ENCODE data around the gene CDC42EP3.
A peak's percentile ranks its signal among the peaks of the same experiment; 100 is the strongest.

The CDC42EP3 gene

GRCh38 chr2:37683921-37684780 is 12.7 kb upstream of the CDC42EP3 start:
- no peak for DNase-seq (ENCODE audit: low read depth in 2 of 2)

- no peak for DNase-seq (ENCODE audit: low read depth in 2 of 2)
These were observed 11.8 kb upstream of the CDC42EP3 start for GRCh38 chr2:37683241-37683640.

- no peak for DNase-seq (ENCODE audit: low read depth in 2 of 2)
These were observed 11.0 kb upstream of the CDC42EP3 start for GRCh38 chr2:37682473-37682872.

- no peak for DNase-seq (ENCODE audit: low read depth in 2 of 2)
These were observed 10.1 kb upstream of the CDC42EP3 start for GRCh38 chr2:37681587-37681986.

DNA sequence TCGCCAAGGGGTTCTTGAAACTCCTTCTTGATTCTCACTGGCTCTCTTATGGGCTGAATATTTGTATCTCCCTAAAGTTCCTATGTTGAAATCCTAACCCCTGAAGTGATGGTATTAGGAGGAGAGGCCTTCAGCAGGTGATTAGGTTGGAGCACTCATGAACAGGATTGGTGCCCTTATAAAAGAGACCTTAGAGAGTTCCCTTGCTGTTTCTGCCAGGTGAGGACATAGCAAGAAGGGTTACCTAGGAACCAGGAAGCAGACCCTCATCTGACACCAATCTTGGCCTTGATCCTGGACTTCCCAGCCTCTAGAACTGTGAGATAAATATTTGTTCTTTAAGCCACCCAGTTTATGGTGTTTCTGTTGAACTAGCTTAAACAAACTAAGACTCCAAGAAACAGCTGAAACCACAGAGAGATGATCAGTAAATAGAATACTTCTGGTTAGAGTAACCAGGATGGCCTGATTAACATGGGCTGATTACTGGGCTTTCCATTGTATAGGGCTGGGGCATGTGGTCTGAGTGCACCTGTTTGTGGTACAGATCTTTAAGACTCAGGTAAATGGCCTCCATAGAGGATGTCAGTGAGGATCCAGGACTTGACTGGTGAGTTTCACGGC is 7.7 kb upstream of the CDC42EP3 start:
- DNase-seq (ENCODE audit: low read depth in 2 of 2): no peak

DNA sequence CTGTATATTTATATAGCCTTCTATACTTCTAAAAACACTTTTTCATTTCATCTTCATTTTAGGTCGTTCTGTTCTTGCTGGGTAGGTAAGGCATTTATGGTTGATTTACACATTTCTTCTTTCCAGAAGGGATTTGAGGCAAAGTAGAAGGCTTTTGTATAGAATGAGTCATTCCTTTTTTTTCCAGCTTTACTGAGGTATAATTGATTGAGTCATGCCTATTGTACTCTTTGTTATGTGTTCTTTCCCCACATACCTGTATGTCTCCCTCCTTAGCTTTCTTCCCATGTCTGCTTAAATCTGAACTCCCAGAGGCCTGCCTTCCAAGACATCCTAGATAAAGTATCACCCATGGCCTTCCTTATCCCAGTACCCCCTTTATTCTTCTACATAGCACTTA is 4.8 kb upstream of the CDC42EP3 start:
- no peak for DNase-seq (ENCODE audit: low read depth in 2 of 2)

DNA sequence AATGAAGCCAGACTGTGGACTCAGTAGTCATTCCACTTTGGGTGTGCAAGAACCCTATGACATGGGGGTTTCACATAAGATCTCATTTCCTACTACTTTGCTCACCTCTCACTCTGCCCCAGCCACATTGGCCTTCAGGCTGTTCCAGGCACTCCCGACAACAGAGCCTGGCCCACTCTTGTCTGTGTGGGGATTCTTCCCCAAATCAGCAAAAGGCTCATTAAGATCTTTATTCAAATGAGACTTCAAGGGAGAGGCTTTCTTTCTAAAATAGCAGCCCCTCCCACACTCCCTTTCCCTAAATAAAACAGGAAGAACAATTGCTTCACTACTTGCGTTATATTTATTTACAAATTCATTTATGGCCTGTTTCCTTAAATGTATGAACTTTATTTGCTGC is 3.5 kb upstream of the CDC42EP3 start:
- no peak for DNase-seq (ENCODE audit: low read depth in 2 of 2)

- no peak for DNase-seq (ENCODE audit: low read depth in 2 of 2)
These were observed 1.4 kb upstream of the CDC42EP3 start for GRCh38 chr2:37672870-37673184.

DNA sequence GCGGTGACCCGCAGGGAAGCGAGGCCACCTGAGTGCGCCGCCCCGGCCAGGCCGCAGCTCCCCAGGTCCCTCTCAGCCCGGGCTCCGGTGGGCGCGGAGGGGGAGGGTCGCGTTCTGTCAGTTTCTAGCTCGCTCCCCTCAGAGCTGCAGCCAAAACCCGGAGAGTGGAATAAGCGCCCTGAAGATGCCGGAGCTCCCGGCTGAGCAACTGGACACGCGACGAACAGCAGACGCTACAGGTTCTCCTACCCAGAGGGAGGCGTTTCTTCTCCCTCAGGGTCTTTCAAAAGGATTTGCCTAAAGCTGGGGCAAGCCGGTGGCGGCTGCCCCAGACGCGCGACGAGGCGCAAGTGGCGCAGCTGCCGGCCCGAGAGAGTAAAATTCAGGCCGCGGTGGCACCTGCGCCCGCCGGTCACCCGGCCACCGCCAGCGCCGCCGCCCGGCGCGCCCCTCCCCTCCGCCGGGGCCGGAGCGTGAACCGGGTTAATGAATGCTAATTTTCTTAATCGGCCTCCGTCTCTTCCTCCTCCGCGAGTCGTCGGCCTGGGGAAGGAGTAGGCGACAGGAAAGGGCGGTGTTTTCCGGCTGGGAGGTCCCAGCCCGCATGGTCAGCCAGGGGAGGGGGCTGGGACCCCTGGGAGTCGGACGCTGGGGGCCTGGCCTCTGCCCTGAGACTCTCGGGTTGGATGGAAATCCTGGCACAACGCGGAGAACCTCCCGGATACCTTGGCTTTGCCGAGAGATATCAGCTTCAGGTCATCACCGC is 845 bp upstream of the CDC42EP3 start:
- DNase-seq (ENCODE audit: low read depth in 2 of 2): peak; percentile 50 to 54

GRCh38 chr2:37671816-37672103 is 318 bp upstream of the CDC42EP3 start:
- peak in 1 of 2 donors; percentile 18 for DNase-seq (ENCODE audit: low read depth in 2 of 2)

DNA sequence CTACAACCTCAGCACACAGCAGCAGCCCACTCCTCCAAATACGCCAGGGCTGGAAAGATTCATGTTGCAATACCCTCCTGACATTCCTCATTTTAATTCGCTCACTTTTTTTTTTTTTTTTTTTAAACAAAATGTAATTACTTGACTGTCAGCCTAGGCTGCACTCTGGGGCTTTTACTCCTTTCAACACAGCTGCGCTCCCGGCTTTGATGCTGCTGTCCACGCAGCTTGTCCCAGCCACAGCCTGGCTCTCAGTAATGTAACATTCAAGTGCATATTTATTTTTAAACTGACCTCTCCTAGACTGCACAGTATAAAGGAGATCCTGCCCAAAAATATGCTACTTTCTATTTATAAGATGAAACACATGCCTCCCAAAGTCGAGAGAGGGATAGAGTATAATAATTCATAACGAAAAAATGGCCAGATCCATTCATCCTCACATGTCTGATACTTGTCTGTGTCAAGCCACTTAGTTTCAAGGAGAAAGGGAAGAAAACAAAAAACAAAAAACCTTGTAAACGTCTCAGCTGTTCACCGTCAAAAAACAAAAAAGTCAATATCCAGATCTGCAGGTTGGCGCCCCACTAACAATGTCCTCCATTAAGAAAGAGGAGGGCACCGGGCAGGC is 949 bp downstream of the CDC42EP3 start:
- no peak for DNase-seq (ENCODE audit: low read depth in 2 of 2)

GRCh38 chr2:37669446-37669845 is 2.0 kb downstream of the CDC42EP3 start:
- no peak for DNase-seq (ENCODE audit: low read depth in 2 of 2)

- no peak for DNase-seq (ENCODE audit: low read depth in 2 of 2)
These were observed 3.7 kb downstream of the CDC42EP3 start for GRCh38 chr2:37667704-37668103.

GRCh38 chr2:37666772-37667171 is 4.7 kb downstream of the CDC42EP3 start:
- no peak for DNase-seq (ENCODE audit: low read depth in 2 of 2)

DNA sequence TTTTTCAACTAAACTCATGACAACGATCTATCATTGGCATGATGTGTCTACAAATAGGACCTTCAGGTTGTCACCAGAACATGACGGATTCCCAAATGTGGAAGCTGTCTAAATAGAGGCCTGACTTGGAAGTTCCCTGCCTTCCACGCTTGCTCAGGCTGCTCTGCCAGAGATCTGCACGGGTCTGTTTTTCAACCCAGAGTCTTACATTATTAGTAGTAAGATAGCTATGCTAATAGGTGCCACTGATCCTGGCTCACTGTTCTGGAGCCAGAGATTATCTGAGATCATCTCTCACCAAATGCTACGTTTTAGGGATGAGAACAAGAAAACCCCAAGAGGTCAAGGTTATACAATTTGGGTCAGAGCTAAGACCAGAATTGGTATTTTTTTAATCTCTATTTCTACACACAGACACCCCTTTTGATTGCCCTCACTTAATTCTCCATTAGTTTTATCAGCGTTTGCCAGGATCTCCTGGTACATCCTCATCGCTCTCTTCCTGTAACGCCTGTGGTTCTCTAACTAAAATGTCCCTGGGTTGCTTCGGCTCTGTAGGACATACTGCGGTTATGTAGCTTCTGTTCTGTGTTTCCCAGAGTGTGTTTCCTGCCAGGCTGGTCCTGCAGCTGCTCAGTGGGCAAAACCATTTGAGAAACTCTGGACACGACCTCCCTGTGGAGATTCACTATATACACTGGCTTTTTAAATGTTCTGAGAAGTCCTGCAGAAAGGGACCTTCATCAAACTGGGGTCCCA is 5.7 kb downstream of the CDC42EP3 start:
- no peak for DNase-seq (ENCODE audit: low read depth in 2 of 2)

GRCh38 chr2:37665043-37665442 is 6.4 kb downstream of the CDC42EP3 start:
- no peak for DNase-seq (ENCODE audit: low read depth in 2 of 2)

DNA sequence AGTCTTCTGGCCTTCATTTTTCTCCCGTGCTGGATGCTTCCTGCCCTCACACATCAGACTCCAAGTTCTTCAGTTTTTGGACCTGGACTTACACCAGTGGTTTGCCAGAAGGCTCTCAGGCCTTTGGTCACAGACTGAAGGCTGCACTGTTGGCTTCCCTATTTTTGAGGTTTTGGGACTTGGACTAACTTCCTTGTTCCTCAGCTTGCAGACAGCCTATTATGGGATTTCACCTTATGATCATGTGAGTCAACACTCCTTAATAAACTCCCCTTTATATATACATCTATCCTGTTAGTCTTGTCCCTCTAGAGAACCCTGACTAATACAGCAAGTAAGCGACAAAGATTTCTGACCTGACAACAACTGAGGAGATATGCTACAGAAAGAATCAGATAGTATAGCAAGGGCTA is 7.2 kb downstream of the CDC42EP3 start:
- DNase-seq (ENCODE audit: low read depth in 2 of 2): no peak

- DNase-seq (ENCODE audit: low read depth in 2 of 2): no peak
These were observed 8.1 kb downstream of the CDC42EP3 start for GRCh38 chr2:37663390-37663789.

- no peak for DNase-seq (ENCODE audit: low read depth in 2 of 2)
These were observed 11.7 kb downstream of the CDC42EP3 start for GRCh38 chr2:37659723-37660122.

DNA sequence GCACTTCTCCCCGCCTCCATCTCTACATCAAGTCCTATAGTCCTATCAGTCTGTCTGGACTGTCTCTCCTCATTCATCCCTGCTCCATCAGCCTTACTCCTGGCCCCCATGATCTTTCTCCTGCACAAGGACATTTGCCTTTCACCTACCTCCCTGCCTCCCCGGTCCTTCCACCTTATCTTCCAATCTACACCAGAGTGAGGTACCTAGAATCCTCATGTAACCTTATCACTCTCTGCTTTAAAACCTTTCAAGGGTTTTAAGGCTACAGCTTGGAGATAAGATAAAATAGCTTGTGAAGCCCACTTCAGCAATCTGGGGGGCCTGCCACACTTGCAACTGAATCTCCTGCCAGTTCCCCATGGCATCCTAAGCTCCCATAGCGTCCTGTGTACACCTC is 12.8 kb downstream of the CDC42EP3 start:
- DNase-seq (ENCODE audit: low read depth in 2 of 2): no peak

- DNase-seq (ENCODE audit: low read depth in 2 of 2): no peak
These were observed 14.0 kb downstream of the CDC42EP3 start for GRCh38 chr2:37657471-37657870.

All from stimulated activated CD4-positive, alpha-beta T cell treated with anti-CD3 and anti-CD28 coated beads, Interleukin-4, amount 100 ng/mL, for 48 hours (primary cell).